ENCODE results near the gene PHF21A.

Gene PHF21A

DNA sequence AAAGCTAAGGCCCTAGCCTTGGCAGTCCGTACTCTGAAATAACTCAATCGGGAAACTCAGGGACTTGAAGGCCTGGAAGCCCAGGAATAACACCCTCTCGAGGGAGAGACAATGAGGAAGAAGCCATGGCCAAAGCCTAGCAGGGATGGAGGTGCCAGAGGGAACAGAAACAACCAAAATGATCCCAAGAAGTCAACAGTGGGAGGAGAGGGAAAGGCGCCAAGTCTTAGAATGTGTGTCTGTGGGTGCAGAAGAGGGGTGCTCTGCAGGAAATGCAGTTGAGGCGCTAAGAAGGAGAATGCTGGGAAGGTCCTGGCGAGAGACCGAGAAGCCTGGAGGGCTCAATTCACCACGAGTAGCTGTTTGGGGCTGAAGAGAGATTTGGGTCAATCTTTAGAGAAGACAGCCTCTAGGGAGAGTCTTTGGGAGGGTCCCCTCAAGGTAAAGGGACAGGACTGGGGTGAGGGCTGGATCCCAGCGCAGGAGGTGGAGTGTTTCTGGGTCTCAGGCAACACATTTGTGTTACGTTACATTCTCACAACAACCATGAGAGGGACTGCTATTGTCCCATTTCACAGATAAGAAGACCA, 236.6 kb downstream of the PHF21A start:
- no peak for DNase-seq (ENCODE audit: low read depth)
